T-helper 1 cell treated with Interleukin-12 subunit alpha and Interleukin-12 subunit beta and Interleukin-4 antibody, amounts not matched to agents 30 ng/mL and 1 ng/mL, for 36 hours (primary cell): ENCODE data around the gene EBP. TPM values are rescaled to one million over a fixed set of nuclear protein-coding genes. Genes with fewer than 3 reads are reported as not detected.

Experiments used
- intact Hi-C: fragments of 100-400 bp; cut with micrococcal nuclease; formaldehyde crosslinking; loops from one replicate; pipeline ENCODE4 v1.15.1; 2024
- total RNA-seq: library from RNA; stranded (reverse); gene quantifications from 2 replicates; pipeline ENCODE4 v1.2.3, GENCODE V29; 2022

Gene EBP
- 226 and 227 TPM in 2 replicates for total RNA-seq

GRCh38 chrX:48521353-48522243 lies at the start of gene EBP:
EBP (plus strand) TSS chrX:48521808; CDS start chrX:48523772, 1,964 bp downstream.
- intact Hi-C loops: loop anchor here (1.0 to 10.0 kb wide), 16 partner anchors 13 to 1401 kb away; partner anchors contain the start of genes ARAF, CLCN5, PIM2 and PORCN

- intact Hi-C loops: loop anchor here (10.0 kb wide), 1 partner anchor 387 kb away; no protein-coding TSS in a partner anchor
Measured at GRCh38 chrX:48472225-48472624, 49.4 kb upstream of the EBP start.

- intact Hi-C loops: loop anchor here (10.0 kb wide), 1 partner anchor 388 kb away; no protein-coding TSS in a partner anchor
Measured at GRCh38 chrX:48472851-48473703, 48.5 kb upstream of the EBP start.

- intact Hi-C loops: loop anchor here (10.0 kb wide), 1 partner anchor 389 kb away; no protein-coding TSS in a partner anchor
Measured at GRCh38 chrX:48473704-48473990, 48.0 kb upstream of the EBP start.

GRCh38 chrX:48474127-48474526 lies 47.5 kb upstream of the EBP start:
- intact Hi-C loops: loop anchor here (2.0 to 10.0 kb wide), 3 partner anchors 207 to 417 kb away; no protein-coding TSS in a partner anchor

- intact Hi-C loops: loop anchor here (2.0 to 10.0 kb wide), 3 partner anchors 206 to 416 kb away; no protein-coding TSS in a partner anchor
Measured at GRCh38 chrX:48474581-48474980, 47.0 kb upstream of the EBP start.

- intact Hi-C loops: loop anchor here (1.0 to 10.0 kb wide), 12 partner anchors 46 to 1283 kb away; partner anchors contain the start of genes EBP, OTUD5, TBC1D25 and TFE3
Measured at GRCh38 chrX:48475296-48475695, 46.3 kb upstream of the EBP start.

GRCh38 chrX:48475774-48476577 lies 45.6 kb upstream of the EBP start, which contains the start of gene FTSJ1:
FTSJ1 (plus strand) TSS chrX:48476199; CDS start chrX:48478048, 1,849 bp downstream.
- intact Hi-C loops: loop anchor here (1.0 to 10.0 kb wide), 18 partner anchors 32 to 1284 kb away; partner anchors contain the start of genes EBP, GRIPAP1, OTUD5 and PORCN

- intact Hi-C loops: loop anchor here (1.0 to 10.0 kb wide), 12 partner anchors 31 to 1285 kb away; partner anchors contain the start of genes GRIPAP1, OTUD5, PORCN and PQBP1
Measured at GRCh38 chrX:48476919-48477318, 44.7 kb upstream of the EBP start.

GRCh38 chrX:48477960-48478755 lies 43.5 kb upstream of the EBP start:
- intact Hi-C loops: loop anchor here (2.0 to 10.0 kb wide), 7 partner anchors 259 to 1286 kb away; partner anchors contain the start of genes OTUD5, TFE3, UBA1 and ZNF41

- intact Hi-C loops: loop anchor here (5.0 to 10.0 kb wide), 6 partner anchors 394 to 1287 kb away; partner anchors contain the start of genes OTUD5, TFE3, UBA1 and ZNF41
Measured at GRCh38 chrX:48478806-48479205, 42.8 kb upstream of the EBP start.

- intact Hi-C loops: no loop called here
Measured at GRCh38 chrX:48480142-48480541, 41.5 kb upstream of the EBP start.

- intact Hi-C loops: no loop called here
Measured at GRCh38 chrX:48480583-48480982, 41.0 kb upstream of the EBP start.

- intact Hi-C loops: no loop called here
Measured at GRCh38 chrX:48482526-48482925, 39.1 kb upstream of the EBP start.

- intact Hi-C loops: no loop called here
Measured at GRCh38 chrX:48487362-48487798, 34.2 kb upstream of the EBP start.

- intact Hi-C loops: no loop called here
Measured at GRCh38 chrX:48488034-48488433, 33.6 kb upstream of the EBP start.

- intact Hi-C loops: no loop called here
Measured at GRCh38 chrX:48489296-48489695, 32.3 kb upstream of the EBP start.

GRCh38 chrX:48489892-48490291 lies 31.7 kb upstream of the EBP start:
- intact Hi-C loops: no loop called here

- intact Hi-C loops: no loop called here
Measured at GRCh38 chrX:48490661-48491060, 30.9 kb upstream of the EBP start.
